Right ventricle myocardium inferior (tissue), 1 donor: ENCODE measurements around the gene ST6GAL1. TPM values are rescaled to one million over a fixed set of nuclear protein-coding genes. Genes with fewer than 3 reads are reported as not detected.
"Not testable (repeated sequence)": the region's sequence is repeated elsewhere in the genome, so short reads cannot be mapped to it uniquely, and the experiment has no call there.

Experiments
- ATAC-seq: fragments of 200-7000 bp; cut with Tn5 transposase; one replicate; pipeline ENCODE4 v1.9.1; 2020; ENCODE audit warnings: mild to moderate bottlenecking, moderate library complexity
- DNase-seq: peaks from one replicate; pipeline ENCODE4 v3.0.0; 2021; ENCODE audit errors: missing footprints
- intact Hi-C: fragments of 100-400 bp; cut with DNase I; formaldehyde crosslinking; loops from one replicate; pipeline ENCODE4 v1.11.0; 2022
- long read RNA-seq: library from polyadenylated mRNA; unstranded; transcript quantifications from one replicate; pipeline ENCODE4 v2.0.0, GENCODE V29; 2021
- total RNA-seq: library from RNA; stranded (reverse); fragmentation: NEBNext Ultra II Directional; extraction: Animal tissue kit (Norgen Biotek cat#: 25700); gene quantifications from one replicate; pipeline ENCODE4 v1.2.1, GENCODE V29; 2021
- donor health status: DM: no; HTN: yes; CAD: no; lungs with severe emphysema.

ST6GAL1 gene, protein sequence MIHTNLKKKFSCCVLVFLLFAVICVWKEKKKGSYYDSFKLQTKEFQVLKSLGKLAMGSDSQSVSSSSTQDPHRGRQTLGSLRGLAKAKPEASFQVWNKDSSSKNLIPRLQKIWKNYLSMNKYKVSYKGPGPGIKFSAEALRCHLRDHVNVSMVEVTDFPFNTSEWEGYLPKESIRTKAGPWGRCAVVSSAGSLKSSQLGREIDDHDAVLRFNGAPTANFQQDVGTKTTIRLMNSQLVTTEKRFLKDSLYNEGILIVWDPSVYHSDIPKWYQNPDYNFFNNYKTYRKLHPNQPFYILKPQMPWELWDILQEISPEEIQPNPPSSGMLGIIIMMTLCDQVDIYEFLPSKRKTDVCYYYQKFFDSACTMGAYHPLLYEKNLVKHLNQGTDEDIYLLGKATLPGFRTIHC
- 77.1 TPM for total RNA-seq
- long read RNA-seq, full-length matches to known transcripts, result 23 of 48 reads
- long read RNA-seq, partial matches to known transcripts, result 11 of 48 reads
- long read RNA-seq, other reads (novel, unspliced or antisense), result 14 of 48 reads

GRCh38 chr3:186930143-186930640 is at the start of gene ST6GAL1:
Gene ST6GAL1, plus strand, starts transcription at chr3:186930526. Its CDS starts 112,178 bp downstream, at chr3:187042704.
- intact Hi-C loops, result loop anchor here (2.0 to 5.0 kb wide), 3 partner anchors 81 to 148 kb away; partner anchors contain the start of gene EIF4A2
- ATAC-seq, result peak; percentile 79
- DNase-seq, result peak; percentile 92

- DNase-seq (no peak), ATAC-seq (no peak)
- intact Hi-C loops, result no loop called here
Measured at GRCh38 chr3:186882150-186882524, 48.2 kb upstream of the ST6GAL1 start.

- intact Hi-C loops, result no loop called here
- no peak for DNase-seq
- no peak for ATAC-seq
Measured at GRCh38 chr3:186882881-186883685, 47.2 kb upstream of the ST6GAL1 start.

- DNase-seq (no peak), ATAC-seq (no peak)
- intact Hi-C loops, result no loop called here
Measured at GRCh38 chr3:186883686-186884058, 46.7 kb upstream of the ST6GAL1 start.

DNA sequence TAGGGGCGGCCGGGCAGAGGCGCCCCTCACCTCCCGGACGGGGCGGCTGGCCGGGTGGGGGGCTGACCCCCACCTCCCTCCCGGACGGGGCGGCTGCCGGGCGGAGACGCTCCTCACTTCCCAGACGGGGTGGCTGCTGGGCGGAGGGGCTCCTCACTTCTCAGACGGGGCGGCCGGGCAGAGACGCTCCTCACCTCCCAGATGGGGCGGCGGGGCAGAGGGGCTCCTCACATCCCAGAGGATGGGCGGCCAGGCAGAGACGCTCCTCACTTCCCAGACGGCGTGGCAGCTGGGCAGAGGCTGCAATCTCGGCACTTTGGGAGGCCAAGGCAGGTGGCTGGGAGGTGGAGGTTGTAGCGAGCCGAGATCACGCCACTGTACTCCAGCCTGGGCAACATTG is 45.5 kb upstream of the ST6GAL1 start:
- intact Hi-C loops, ATAC-seq, DNase-seq: not testable (repeated sequence)

- intact Hi-C loops, result no loop called here
- DNase-seq, result no peak
- no peak for ATAC-seq
Measured at GRCh38 chr3:186886202-186886981, 43.9 kb upstream of the ST6GAL1 start.

- DNase-seq, intact Hi-C loops, ATAC-seq: not testable (repeated sequence)
Measured at GRCh38 chr3:186887507-186887938, 42.8 kb upstream of the ST6GAL1 start.

DNA sequence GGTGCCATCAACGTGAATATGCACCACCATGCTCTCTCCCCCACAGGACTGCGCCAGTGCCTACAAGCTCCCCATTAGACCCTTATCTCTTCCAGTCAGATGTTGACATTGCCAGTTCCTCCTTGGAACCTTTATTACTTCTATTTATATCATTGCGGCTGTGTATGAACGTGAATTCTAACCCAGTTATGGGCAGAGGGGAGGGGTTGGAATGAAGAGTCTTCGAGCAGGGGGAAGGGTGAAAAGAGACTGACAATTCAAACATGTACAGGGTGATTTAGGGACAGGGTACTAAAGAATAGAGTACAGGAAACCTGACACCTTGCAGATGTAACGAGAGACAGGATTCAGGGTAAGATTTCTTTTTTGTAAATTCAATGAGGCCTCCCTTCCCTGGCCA is 41.8 kb upstream of the ST6GAL1 start:
- intact Hi-C loops, result no loop called here
- DNase-seq, result no peak
- peak; percentile 94 for ATAC-seq

DNA sequence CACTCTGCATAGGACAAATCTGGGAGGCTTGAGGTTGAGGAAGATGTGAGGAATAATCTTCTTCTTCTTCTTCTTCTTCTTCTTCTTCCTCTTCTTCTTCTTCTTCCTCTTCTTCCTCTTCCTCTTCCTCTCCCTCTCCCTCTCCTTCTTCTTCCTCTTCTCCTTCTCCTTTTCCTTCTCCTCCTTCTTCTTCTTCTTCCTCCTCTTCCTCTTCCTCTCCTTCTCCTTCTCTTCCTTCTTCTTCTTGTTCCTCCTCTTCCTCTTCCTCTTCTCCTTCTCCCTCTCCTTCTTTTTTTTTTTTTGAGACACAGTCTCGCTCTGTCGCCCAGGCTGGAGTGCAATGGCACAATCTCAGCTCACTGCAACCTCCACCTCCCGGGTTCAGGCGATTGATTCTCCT is 40.6 kb upstream of the ST6GAL1 start:
- ATAC-seq, DNase-seq: not testable (repeated sequence)
- intact Hi-C loops, result loop anchor here (1.0 kb wide), 1 partner anchor 39 kb away; no protein-coding TSS in a partner anchor

DNA sequence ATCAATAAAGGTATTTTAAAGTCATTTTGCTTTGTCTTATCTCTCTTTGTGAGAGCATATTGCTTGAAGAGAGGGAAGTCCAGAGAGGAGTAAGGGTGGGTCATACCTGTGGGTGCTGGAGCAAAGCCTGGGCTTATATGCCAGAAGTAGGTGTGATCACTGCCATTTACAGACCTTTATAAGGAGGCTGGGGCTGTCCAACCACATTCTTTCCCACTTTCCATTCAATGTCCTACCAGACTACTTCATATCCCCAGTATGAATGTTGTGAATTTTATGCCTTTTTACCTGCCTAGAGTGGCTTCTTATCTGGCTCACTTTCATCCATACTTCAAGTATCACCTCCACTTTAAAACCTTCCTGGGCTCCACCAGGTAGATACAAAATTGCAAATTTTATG is 39.4 kb upstream of the ST6GAL1 start:
- ATAC-seq, result no peak
- intact Hi-C loops, result no loop called here
- no peak for DNase-seq

- ATAC-seq, DNase-seq, intact Hi-C loops: not testable (repeated sequence)
Measured at GRCh38 chr3:186893071-186893470, 37.3 kb upstream of the ST6GAL1 start.

- ATAC-seq, result no peak
Measured at GRCh38 chr3:186895406-186895805, 34.9 kb upstream of the ST6GAL1 start.

GRCh38 chr3:186896006-186896405 is 34.3 kb upstream of the ST6GAL1 start:
- ATAC-seq (no peak), DNase-seq (no peak)
- intact Hi-C loops, result no loop called here

More at GRCh38 chr3:186895406-186895805, 34.9 kb upstream of the ST6GAL1 start:
- no peak for DNase-seq
- intact Hi-C loops, result no loop called here

GRCh38 chr3:186896875-186897274 is 33.5 kb upstream of the ST6GAL1 start:
- intact Hi-C loops, result no loop called here
- DNase-seq (no peak), ATAC-seq (no peak)

DNA sequence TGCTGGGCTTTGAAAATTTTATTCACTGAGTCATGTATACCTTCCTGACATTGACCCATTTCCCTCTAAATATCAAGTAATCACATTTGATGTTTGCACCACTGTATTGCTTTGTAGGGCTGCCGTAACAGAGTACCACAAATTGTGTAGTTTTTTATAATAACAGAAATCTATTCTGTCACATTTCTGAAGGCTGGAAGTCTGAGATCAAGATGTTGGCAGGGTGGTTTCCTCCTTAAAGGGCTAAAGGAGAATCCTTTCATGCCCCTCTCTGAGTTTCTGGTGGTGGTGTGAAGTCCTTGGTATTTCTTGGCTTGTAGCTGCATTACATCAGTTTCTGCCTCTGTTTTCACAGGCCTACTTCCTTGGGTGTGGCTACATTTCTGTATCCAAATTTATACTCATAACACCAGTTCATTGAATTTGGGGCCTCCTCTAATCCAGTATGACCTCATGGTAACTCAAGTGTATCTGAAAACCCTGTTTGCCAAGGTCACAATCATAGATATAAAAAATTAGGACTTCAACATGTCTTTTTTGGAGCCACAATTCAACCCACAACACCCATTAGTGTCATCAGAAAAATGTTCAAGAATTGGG is 29.1 kb upstream of the ST6GAL1 start:
- ATAC-seq, result peak; percentile 60
- no peak for DNase-seq
- intact Hi-C loops, result no loop called here

- intact Hi-C loops, result no loop called here
- no peak for ATAC-seq
Measured at GRCh38 chr3:186902154-186902553, 28.2 kb upstream of the ST6GAL1 start.

DNA sequence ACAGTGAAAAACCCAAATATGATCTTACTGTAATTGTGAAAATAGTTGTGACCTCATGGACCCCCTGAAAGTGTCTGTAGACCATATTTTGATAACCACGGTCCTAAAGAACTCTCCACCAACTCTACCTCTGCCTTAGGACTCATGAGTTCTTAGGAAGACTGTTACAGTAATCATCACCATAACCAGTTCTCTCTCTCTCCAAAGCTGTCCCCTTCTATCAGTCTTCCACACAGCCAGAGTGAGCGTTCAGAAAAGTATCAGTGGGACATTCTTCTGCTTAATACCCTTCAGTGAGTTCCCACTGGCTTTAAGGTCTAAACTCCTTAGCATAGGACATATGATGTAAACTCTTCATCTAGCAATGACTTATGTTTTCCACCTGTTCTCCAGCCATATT is 27.6 kb upstream of the ST6GAL1 start:
- no peak for DNase-seq
- intact Hi-C loops, result no loop called here
- ATAC-seq, result no peak

More at GRCh38 chr3:186902154-186902553, 28.2 kb upstream of the ST6GAL1 start:
- DNase-seq, result no peak

DNA sequence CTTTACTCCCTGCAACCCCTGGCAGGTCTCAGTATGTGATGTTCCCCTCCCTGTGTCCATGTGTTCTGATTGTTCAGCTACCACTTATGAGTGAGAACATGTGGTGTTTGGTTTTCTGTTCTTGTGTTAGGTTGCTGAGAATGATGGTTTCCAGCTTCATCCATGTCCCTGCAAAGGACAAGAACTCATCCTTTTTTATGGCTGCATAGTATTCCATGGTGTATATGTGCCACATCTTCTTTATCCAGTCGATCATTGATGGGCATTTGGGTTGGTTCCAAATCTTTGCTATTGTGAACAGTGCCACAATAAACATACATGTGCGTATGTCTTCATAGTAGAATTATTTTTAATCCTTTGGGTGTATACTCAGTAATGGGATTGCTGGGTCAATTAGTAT is 26.6 kb upstream of the ST6GAL1 start:
- DNase-seq, ATAC-seq, intact Hi-C loops: not testable (repeated sequence)
